Activated CD8-positive, alpha-beta memory T cell treated with anti-CD3 and anti-CD28 coated beads, Interleukin-2, amount 50 U/mL, for 24 hours (primary cell): ENCODE results near the gene WDR73.
"Not testable (repeated sequence)": the region's sequence is repeated elsewhere in the genome, so short reads cannot be mapped to it uniquely, and the experiment has no call there.

Experiments used
- DNase-seq: peaks from one replicate; pipeline ENCODE4 v3.0.0-alpha.2; 2020; ENCODE audit errors: extremely low read depth

Gene WDR73

GRCh38 chr15:84657748-84658079, 3.6 kb upstream of the WDR73 start:
- DNase-seq = no peak

GRCh38 chr15:84656972-84657371, 2.9 kb upstream of the WDR73 start:
- DNase-seq = no peak

GRCh38 chr15:84654689-84655453, 788 bp upstream of the WDR73 start:
- peak; percentile 57 for DNase-seq

- DNase-seq = no peak
Observed at GRCh38 chr15:84653584-84653909, 536 bp downstream of the WDR73 start.

- DNase-seq = no peak
Observed at GRCh38 chr15:84649706-84650105, 4.4 kb downstream of the WDR73 start.

GRCh38 chr15:84648539-84648938, 5.5 kb downstream of the WDR73 start:
- DNase-seq = no peak

- no peak for DNase-seq
Observed at GRCh38 chr15:84647726-84648125, 6.4 kb downstream of the WDR73 start.

GRCh38 chr15:84645997-84646396, 8.1 kb downstream of the WDR73 start:
- DNase-seq = no peak

- DNase-seq = no peak
Observed at GRCh38 chr15:84645496-84645895, 8.6 kb downstream of the WDR73 start.

- DNase-seq = no peak
Observed at GRCh38 chr15:84643838-84644237, 10.2 kb downstream of the WDR73 start.

- DNase-seq = not testable (repeated sequence)
Observed at GRCh38 chr15:84642640-84643039, 11.4 kb downstream of the WDR73 start.

GRCh38 chr15:84641871-84642270, 12.2 kb downstream of the WDR73 start:
- DNase-seq = not testable (repeated sequence)

- DNase-seq = no peak
Observed at GRCh38 chr15:84638103-84638502, 16.0 kb downstream of the WDR73 start.

GRCh38 chr15:84634228-84634837, 19.8 kb downstream of the WDR73 start:
- DNase-seq = no peak

- DNase-seq = no peak
Observed at GRCh38 chr15:84633311-84634227, 20.5 kb downstream of the WDR73 start.

- no peak for DNase-seq
Observed at GRCh38 chr15:84631706-84632272, 22.3 kb downstream of the WDR73 start.

- DNase-seq = no peak
Observed at GRCh38 chr15:84629033-84629432, 25.1 kb downstream of the WDR73 start.

- DNase-seq = no peak
Observed at GRCh38 chr15:84625123-84625522, 29.0 kb downstream of the WDR73 start.

GRCh38 chr15:84624359-84624758, 29.7 kb downstream of the WDR73 start:
- no peak for DNase-seq

GRCh38 chr15:84621358-84621979, 32.6 kb downstream of the WDR73 start:
- no peak for DNase-seq

GRCh38 chr15:84620626-84621025, 33.5 kb downstream of the WDR73 start:
- no peak for DNase-seq

- no peak for DNase-seq
Observed at GRCh38 chr15:84616235-84616634, 37.8 kb downstream of the WDR73 start.
